ENCODE data around the gene ROMO1. TPM values are rescaled to one million over a fixed set of nuclear protein-coding genes. Genes with fewer than 3 reads are reported as not detected.

The ROMO1 gene
- total and polyA plus RNA-seq, 5 experiments from 2014 or later: 39.7 to 421 (median 305) TPM

- peak overlapping the region; percentile 9 to 77 (median 68) for H3K4me3 Mint-ChIP-seq
- peak overlapping the region in 8 of 10 donors; percentile 19 to 81 (median 59) for H3K27ac Mint-ChIP-seq
- POLR2A ChIA-PET: interaction anchor here (0.6 to 1.7 kb wide), 3 partner anchors 9 to 71 kb away, joined by 3 to 5 read pairs (median 5); no protein-coding TSS in a partner anchor
- H3K4me1 Mint-ChIP-seq: peaks cover 24 to 90% (median 72%) of the 10 kb centered on the region in 4 donors
- H3K9me3 Mint-ChIP-seq: no peaks in the 10 kb centered on the region
- ATAC-seq (no peak), DNase-seq (no peak)
- H3K36me3 Mint-ChIP-seq: peaks cover 24 to 97% (median 54%) of the 10 kb centered on the region in 3 donors
- no peaks in the 10 kb centered on the region for H3K27me3 Mint-ChIP-seq
Observed at GRCh38 chr20:35734777-35735649, 35.8 kb downstream of the ROMO1 start.

DNA sequence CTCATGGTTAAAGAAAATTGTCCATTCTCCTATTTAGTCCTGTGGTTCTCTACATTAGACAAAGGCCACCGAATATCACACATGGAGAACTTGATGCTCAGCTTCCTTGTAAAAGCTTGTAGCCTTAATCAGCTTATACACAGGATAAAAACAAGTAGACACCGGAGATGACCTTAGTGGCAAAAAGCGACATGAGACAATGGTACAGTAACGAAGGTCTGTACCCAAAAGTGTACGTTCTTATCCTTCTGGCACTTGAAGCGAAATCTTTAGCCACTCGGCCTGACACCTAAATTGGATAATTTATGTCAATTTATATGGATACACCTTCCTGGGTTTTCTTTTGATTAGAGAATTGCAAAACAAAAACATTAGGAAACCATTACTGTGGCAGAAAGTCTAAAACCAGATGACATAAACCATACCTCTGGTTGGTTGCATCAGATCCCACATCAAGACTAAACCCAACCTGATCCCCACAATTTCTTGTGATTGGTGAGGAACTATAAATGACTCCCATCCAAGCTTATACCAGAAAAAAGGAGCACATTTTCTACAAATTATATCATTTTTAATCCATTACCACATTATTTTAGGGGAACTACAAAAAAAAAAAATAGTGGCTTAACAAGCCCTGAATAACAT lies 36.7 kb downstream of the ROMO1 start:
- Mint-ChIP-seq H3K27ac (peak overlapping the region in 8 of 10 donors; percentile 7 to 83 (median 61)), H3K4me3 (peak overlapping the region; percentile 38 to 82 (median 68)), H3K27me3 (no peaks in the 10 kb centered on the region), H3K4me1 (peaks cover 27 to 88% (median 69%) of the 10 kb centered on the region in 4 donors), H3K36me3 (peaks cover 31 to 95% (median 58%) of the 10 kb centered on the region in 3 donors), H3K9me3 (no peaks in the 10 kb centered on the region)
- ATAC-seq (peak; percentile 16 to 26), DNase-seq (peak in 1 of 10 donors; percentile 9)
- POLR2A ChIA-PET: interaction anchor here (0.6 to 1.7 kb wide), 4 partner anchors 10 to 1971 kb away, joined by 3 to 5 read pairs (median 4); no protein-coding TSS in a partner anchor

DNA sequence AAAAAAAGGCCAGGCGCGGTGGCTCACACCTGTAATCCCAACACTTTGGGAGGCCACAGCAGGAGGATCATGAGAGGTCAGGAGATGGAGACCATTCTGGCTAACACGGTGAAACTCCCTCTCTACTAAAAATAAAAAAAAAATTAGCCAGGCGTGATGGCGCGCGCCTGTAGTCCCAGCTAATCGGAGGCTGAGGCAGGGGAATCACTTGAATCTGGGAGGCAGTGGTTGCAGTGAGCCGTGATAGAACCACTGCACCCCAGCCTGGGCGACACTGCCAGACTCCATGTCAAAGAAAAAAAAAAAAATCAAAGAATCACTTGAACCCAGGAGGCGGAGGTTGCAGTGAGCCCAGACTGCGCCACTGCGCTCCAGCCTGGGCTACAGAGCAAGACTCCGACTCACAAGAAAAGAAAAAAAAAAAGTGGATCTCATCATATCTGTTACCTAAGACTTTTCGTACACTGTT lies 38.7 kb downstream of the ROMO1 start:
- Mint-ChIP-seq H3K36me3 (peaks cover 35 to 85% (median 59%) of the 10 kb centered on the region in 3 donors), H3K4me1 (peaks cover 31 to 73% (median 66%) of the 10 kb centered on the region in 4 donors), H3K9me3 (no peaks in the 10 kb centered on the region), H3K27me3 (no peaks in the 10 kb centered on the region), H3K27ac (peak overlapping the region in 9 of 10 donors; percentile 61 to 98 (median 81)), H3K4me3 (peak overlapping the region; percentile 64 to 93 (median 80))
- no peak for ATAC-seq
- DNase-seq: no peak
- POLR2A ChIA-PET: interaction anchor here (0.7 to 11.0 kb wide), 3 partner anchors 9 to 767 kb away, joined by 4 to 684 read pairs (median 4); partner anchors contain the start of gene PHF20

GRCh38 chr20:35738410-35739179 lies 39.4 kb downstream of the ROMO1 start:
- H3K27me3 Mint-ChIP-seq: no peaks in the 10 kb centered on the region
- POLR2A ChIA-PET: interaction anchor here (0.5 to 11.0 kb wide), 4 partner anchors 10 to 143 kb away, joined by 3 to 684 read pairs (median 4); partner anchors contain the start of gene PHF20
- peaks cover 35 to 78% (median 54%) of the 10 kb centered on the region in 3 donors for H3K36me3 Mint-ChIP-seq
- DNase-seq (peak in 1 of 10 donors; percentile 5), ATAC-seq (no peak)
- H3K27ac Mint-ChIP-seq: peak overlapping the region; percentile 0 to 98 (median 80)
- no peaks in the 10 kb centered on the region for H3K9me3 Mint-ChIP-seq
- H3K4me3 Mint-ChIP-seq: peak overlapping the region; percentile 64 to 93 (median 80)
- peaks cover 34 to 73% (median 66%) of the 10 kb centered on the region in 4 donors for H3K4me1 Mint-ChIP-seq

- Mint-ChIP-seq H3K4me1 (peaks cover 32 to 73% (median 65%) of the 10 kb centered on the region in 4 donors), H3K9me3 (no peaks in the 10 kb centered on the region), H3K36me3 (peaks cover 31 to 69% (median 48%) of the 10 kb centered on the region in 3 donors), H3K4me3 (peak overlapping the region; percentile 93 to 100 (median 99)), H3K27me3 (no peaks in the 10 kb centered on the region), H3K27ac (peak overlapping the region; percentile 70 to 100 (median 94))
- POLR2A ChIA-PET: interaction anchor here (0.5 to 11.0 kb wide), 10 partner anchors 12 to 248 kb away, joined by 3 to 684 read pairs (median 4); partner anchors contain the start of genes CPNE1, NFS1, PHF20 and RBM12
- ATAC-seq (no peak), DNase-seq (peak in 2 of 10 donors; percentile 31 to 47)
Observed at GRCh38 chr20:35739294-35740163, 40.3 kb downstream of the ROMO1 start.

DNA sequence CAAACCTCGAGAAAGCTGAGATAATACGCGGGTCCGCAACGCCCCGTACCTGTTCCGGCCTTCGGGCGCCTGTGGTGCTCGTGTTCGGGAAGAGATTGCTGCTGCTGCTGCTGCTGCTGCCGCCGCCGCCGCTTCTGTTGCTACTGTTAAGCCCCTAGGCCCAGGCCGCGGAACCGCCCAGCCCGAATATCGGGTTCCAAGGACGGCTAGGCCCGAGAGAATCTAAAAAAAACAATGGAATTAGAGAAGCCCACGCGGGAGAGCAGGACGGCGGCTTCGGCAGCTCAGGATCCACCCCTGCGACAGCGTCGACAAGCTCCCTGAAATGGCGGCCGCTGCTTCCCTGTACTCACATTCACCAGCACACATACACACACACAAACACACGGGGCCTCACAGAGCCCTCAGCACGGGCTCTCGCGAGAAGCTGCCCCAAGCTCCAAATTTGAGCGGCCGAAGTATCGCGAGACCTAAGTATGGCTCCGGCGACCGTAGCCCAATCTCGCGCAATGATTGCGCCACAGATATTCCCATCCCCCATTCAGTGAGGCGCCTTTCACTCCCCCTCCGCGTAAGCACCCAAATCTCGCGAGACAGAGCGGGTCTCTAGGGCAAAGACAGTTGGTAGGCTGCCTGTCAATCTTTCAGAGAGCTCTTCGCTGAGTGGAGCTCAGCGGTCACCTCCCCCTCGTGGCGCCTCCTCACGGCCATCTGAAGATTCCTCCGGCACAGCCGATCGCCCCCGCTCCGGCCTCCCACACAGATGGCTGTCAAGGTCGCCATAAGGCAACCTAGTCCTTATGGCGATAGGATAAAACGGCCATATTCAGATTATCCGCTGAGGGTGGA lies 42.9 kb downstream of the ROMO1 start, which contains the start of gene RBM39:
TSS of gene RBM39 (minus strand) at position 369 of the 849 bp plus-strand sequence. CDS start 1,386 bp downstream, outside the sequence.
- Mint-ChIP-seq H3K36me3 (peaks cover 25 to 44% (median 36%) of the 10 kb centered on the region in 3 donors), H3K4me1 (peaks cover 27 to 57% (median 50%) of the 10 kb centered on the region in 4 donors), H3K27me3 (no peaks in the 10 kb centered on the region), H3K9me3 (no peaks in the 10 kb centered on the region), H3K27ac (peak within 1 kb of the TSS; percentile 98 to 100 (median 100)), H3K4me3 (peak within 1 kb of the TSS; percentile 93 to 100 (median 99))
- DNase-seq (peak; percentile 93 to 100 (median 100)), ATAC-seq (peak; percentile 81 to 85)
- POLR2A ChIA-PET: interaction anchor here (0.6 to 11.0 kb wide), 56 partner anchors 9 to 1630 kb away, joined by 3 to 684 read pairs (median 5); partner anchors contain the start of genes CEP250, CPNE1, EDEM2 and EIF2S2

- peak in 3 of 10 donors; percentile 38 to 55 (median 45) for DNase-seq
Observed at GRCh38 chr20:35742741-35743523, 43.7 kb downstream of the ROMO1 start.

DNA sequence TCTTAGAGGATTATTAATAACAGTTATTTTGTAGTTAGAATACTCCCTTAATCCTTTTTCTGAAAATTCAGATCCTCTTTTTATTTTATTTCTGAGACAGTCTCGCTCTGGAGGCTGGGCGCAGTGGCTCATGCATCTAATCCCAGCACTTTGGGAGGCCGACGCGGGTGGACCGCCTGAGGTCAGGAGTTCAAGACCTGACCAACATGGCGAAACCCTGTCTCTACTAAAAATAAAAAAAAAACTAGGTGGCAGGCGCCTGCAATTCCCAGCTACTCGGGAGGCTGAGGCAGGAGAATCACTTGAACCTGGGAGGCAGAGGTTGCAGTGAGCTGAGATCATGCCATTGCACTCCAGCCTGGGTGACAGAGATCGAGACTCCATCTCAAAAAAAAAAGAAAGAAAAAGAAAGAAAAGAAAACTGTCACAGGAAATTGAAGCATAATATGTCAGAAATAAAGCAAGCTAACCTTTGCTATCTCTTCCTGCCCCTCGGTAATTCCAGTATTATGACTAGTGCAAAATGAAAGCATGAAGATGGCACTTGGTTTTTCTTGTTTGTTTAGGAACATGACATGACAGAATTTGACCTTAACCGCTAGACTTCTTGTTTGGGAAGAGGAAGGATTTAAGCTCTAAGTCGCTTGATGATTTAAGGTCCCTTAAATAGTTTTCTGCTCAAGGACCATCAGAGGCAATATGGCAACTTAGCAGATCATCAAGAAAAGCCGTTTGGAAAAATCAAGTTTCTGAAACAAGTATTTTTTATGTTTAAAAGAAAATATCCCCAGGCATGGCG lies 44.7 kb downstream of the ROMO1 start:
- H3K4me1 Mint-ChIP-seq: peaks cover 21 to 45% (median 38%) of the 10 kb centered on the region in 4 donors
- peak in 2 of 10 donors; percentile 38 to 41 for DNase-seq
- H3K4me3 Mint-ChIP-seq: peak overlapping the region; percentile 93 to 100 (median 99)
- no peaks in the 10 kb centered on the region for H3K9me3 Mint-ChIP-seq
- no peaks in the 10 kb centered on the region for H3K27me3 Mint-ChIP-seq
- no peak for ATAC-seq
- peaks cover 19 to 26% (median 22%) of the 10 kb centered on the region in 3 donors for H3K36me3 Mint-ChIP-seq
- POLR2A ChIA-PET: interaction anchor here (1.3 to 11.0 kb wide), 18 partner anchors 14 to 291 kb away, joined by 3 to 684 read pairs (median 14); partner anchors contain the start of genes CPNE1, ERGIC3, NFS1 and PHF20
- peak overlapping the region; percentile 98 to 100 (median 100) for H3K27ac Mint-ChIP-seq

More at GRCh38 chr20:35742741-35743523, 43.7 kb downstream of the ROMO1 start:
- Mint-ChIP-seq H3K36me3 (peaks cover 25 to 36% (median 31%) of the 10 kb centered on the region in 3 donors), H3K27ac (peak overlapping the region; percentile 98 to 100 (median 100)), H3K27me3 (no peaks in the 10 kb centered on the region), H3K4me1 (peaks cover 27 to 54% (median 47%) of the 10 kb centered on the region in 4 donors), H3K9me3 (no peaks in the 10 kb centered on the region), H3K4me3 (peak overlapping the region; percentile 93 to 100 (median 99))
- no peak for ATAC-seq
- POLR2A ChIA-PET: interaction anchor here (0.6 to 11.0 kb wide), 52 partner anchors 10 to 1260 kb away, joined by 3 to 684 read pairs (median 6); partner anchors contain the start of genes CEP250, CPNE1, EDEM2 and ERGIC3
